Parathyroid adenoma (tissue), 2 donors: ENCODE results near the gene STAU1.

Experiments used
- H2AFZ ChIP-seq: fragments of 300-600 bp; sonication (generic); one replicate; pipeline ENCODE4 v1.7.0; 2017; ENCODE audit warnings: antibody characterized with exemption, mild to moderate bottlenecking
- H3K27ac ChIP-seq: fragments of 300-600 bp; sonication (generic); one replicate; pipeline ENCODE4 v1.7.0; 2017
- H3K27me3 ChIP-seq: fragments of 300-600 bp; sonication (generic); one replicate; pipeline ENCODE4 v1.7.0; 2017; ENCODE audit warnings: low read length; ENCODE audit not compliant: control insufficient read depth, insufficient read depth
- H3K36me3 ChIP-seq: fragments of 300-600 bp; sonication (generic); one replicate; pipeline ENCODE4 v1.7.0; 2017; ENCODE audit warnings: low read length; ENCODE audit not compliant: control insufficient read depth, insufficient read depth
- H3K4me1 ChIP-seq: fragments of 300-600 bp; sonication (generic); one replicate; pipeline ENCODE4 v1.7.0; 2017; ENCODE audit warnings: control low read depth
- H3K4me2 ChIP-seq: fragments of 300-600 bp; sonication (generic); one replicate; pipeline ENCODE4 v1.7.0; 2017; ENCODE audit warnings: low read length
- H3K4me3 ChIP-seq: fragments of 300-600 bp; sonication (generic); one replicate; pipeline ENCODE4 v1.7.0; 2017; ENCODE audit warnings: low read depth, low read length
- H3K79me2 ChIP-seq: fragments of 300-600 bp; sonication (generic); one replicate; pipeline ENCODE4 v1.7.0; 2017; ENCODE audit warnings: control low read depth
- H3K9ac ChIP-seq: fragments of 300-600 bp; sonication (generic); one replicate; pipeline ENCODE4 v1.7.0; 2017; ENCODE audit warnings: mild to moderate bottlenecking
- H3K9me3 ChIP-seq: fragments of 300-600 bp; sonication (generic); one replicate; pipeline ENCODE4 v1.7.0; 2017; ENCODE audit warnings: low read length; ENCODE audit not compliant: control insufficient read depth
- CTCF ChIP-seq: fragments of 300-600 bp; sonication (generic); IDR thresholded peaks from one replicate; pipeline ENCODE4 v1.7.0; 2017; ENCODE audit warnings: antibody characterized with exemption, mild to moderate bottlenecking
- donor health status: primary hyperparathyroidism.

STAU1 gene

DNA sequence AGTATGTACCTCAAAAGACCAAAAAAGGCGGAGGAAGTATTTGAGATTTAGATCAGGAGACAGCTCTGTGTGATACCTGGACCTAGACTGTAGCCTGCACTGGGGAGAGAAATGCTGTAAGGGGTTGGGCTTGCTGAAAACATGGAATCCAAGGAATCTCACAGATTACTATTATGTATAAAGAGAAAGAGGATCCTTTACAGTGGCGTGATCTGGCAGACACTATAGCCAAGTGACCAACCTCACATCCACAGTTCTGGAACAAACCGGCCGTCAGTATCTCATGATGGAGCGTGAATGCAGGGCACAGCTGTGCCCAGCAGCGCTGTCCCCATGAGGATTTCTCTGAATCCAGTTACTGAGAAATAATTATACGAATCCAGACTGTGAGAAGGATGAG is 43.3 kb upstream of the STAU1 start:
- Histone ChIP-seq H3K27ac (no peak overlapping the region), H2AFZ (no peak overlapping the region), H3K4me2 (no peak overlapping the region), H3K9me3 (no peaks in the 10 kb centered on the region), H3K9ac (no peak overlapping the region), H3K4me3 (no peak overlapping the region), H3K79me2 (peaks cover 2% of the 10 kb centered on the region), H3K36me3 (no peaks in the 10 kb centered on the region), H3K4me1 (no peaks in the 10 kb centered on the region), H3K27me3 (no peaks in the 10 kb centered on the region)
- TF ChIP-seq CTCF = no peak

DNA sequence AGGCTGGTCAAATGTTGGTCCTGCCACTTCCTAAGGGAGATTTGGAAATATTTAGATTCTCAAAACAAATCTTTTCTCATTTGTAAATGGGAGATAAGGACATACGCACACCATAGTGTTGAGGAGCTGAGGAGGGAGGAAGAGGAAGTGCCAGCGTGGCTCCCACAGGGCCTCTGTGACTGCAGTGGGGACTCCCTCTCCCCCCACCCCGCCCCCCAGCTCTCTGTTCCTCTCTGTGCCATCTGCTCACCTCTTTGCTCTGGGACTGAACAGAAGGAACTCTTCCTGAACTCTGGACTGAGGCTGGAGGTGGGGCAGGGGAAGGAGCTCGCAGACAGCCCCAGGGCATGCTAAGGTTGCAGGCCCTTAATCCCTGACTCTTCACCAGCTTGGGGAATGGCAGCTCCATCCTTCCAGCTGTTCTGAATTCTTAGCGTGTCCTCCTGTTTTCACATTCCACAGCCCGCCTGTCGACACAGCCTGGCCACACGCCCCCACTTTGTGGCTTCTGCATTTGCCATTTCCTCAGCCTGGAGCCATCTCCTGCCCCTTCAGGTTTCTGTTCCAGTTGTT is 42.5 kb upstream of the STAU1 start:
- H3K79me2 ChIP-seq = no peaks in the 10 kb centered on the region
- H3K27ac ChIP-seq = no peak overlapping the region
- H3K36me3 ChIP-seq = no peaks in the 10 kb centered on the region
- no peak overlapping the region for H3K9ac ChIP-seq
- no peak overlapping the region for H3K4me3 ChIP-seq
- TF ChIP-seq CTCF = no peak
- H2AFZ ChIP-seq = no peak overlapping the region
- H3K4me2 ChIP-seq = no peak overlapping the region
- H3K4me1 ChIP-seq = no peaks in the 10 kb centered on the region
- no peaks in the 10 kb centered on the region for H3K27me3 ChIP-seq
- H3K9me3 ChIP-seq = no peaks in the 10 kb centered on the region

DNA sequence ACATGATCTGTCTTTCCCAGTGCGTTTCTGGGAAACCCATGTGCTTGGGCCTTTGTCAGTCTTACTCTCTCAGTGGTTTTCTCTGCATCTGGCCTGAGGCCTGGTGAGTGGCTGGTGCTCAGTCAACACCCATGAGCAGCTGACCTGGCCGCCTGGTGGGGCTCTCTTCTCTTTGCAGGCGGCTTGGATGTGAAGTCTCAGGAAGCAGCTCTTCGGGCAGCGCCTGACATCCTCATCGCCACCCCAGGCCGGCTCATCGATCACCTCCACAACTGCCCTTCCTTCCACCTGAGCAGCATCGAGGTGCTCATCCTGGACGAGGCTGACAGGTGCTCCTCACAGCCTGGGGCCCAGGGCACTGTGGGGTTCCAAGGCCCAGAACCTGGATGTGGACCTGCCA is 41.9 kb upstream of the STAU1 start:
- no peak for TF ChIP-seq CTCF
- H3K36me3 ChIP-seq = no peaks in the 10 kb centered on the region

DNA sequence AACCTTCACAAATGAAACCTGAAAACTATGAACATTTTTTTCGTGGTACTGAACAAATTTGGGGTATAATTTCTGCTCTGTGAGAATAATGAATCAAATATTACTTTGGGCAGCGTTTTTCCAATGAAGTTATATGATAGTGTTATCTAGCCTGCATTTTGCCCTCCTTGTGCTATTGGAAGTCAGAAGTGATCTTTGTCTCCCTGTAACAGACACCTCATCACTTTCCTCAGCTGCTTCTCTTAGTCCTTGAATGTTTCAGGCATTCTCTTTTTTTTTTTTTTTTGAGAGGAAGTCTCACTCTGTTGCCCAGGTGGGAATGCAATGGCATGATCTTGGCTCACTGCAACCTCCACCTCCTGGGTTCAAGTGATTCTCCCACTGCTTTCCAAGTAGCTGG is 41.2 kb upstream of the STAU1 start:
- H2AFZ ChIP-seq = no peak overlapping the region
- TF ChIP-seq CTCF = no peak

More for the DNA sequence above, 41.9 kb upstream of the STAU1 start:
- Histone ChIP-seq H3K4me1 (no peaks in the 10 kb centered on the region), H3K4me2 (no peak overlapping the region), H3K4me3 (no peak overlapping the region), H3K27ac (no peak overlapping the region), H3K9me3 (no peaks in the 10 kb centered on the region), H2AFZ (no peak overlapping the region), H3K27me3 (no peaks in the 10 kb centered on the region), H3K79me2 (no peaks in the 10 kb centered on the region), H3K9ac (no peak overlapping the region)

GRCh38 chr20:49228676-49229075 is 40.5 kb upstream of the STAU1 start:
- no peak for TF ChIP-seq CTCF
- Histone ChIP-seq H3K9ac (no peak overlapping the region), H3K4me2 (no peak overlapping the region), H3K79me2 (no peaks in the 10 kb centered on the region), H3K27ac (no peak overlapping the region), H3K9me3 (no peaks in the 10 kb centered on the region), H3K27me3 (no peaks in the 10 kb centered on the region), H2AFZ (no peak overlapping the region), H3K4me3 (no peak overlapping the region), H3K36me3 (no peaks in the 10 kb centered on the region), H3K4me1 (no peaks in the 10 kb centered on the region)

More for the DNA sequence above, 41.2 kb upstream of the STAU1 start:
- Histone ChIP-seq H3K9me3 (no peaks in the 10 kb centered on the region), H3K4me1 (no peaks in the 10 kb centered on the region), H3K9ac (no peak overlapping the region), H3K4me2 (no peak overlapping the region), H3K27ac (no peak overlapping the region), H3K79me2 (no peaks in the 10 kb centered on the region), H3K27me3 (no peaks in the 10 kb centered on the region), H3K36me3 (no peaks in the 10 kb centered on the region), H3K4me3 (no peak overlapping the region)
